ENCODE results near the gene NTHL1.
A peak's percentile ranks its signal among the peaks of the same experiment; 100 is the strongest.

Gene NTHL1

GRCh38 chr16:2047330-2048115, at the start of gene NTHL1, which contains the start of gene TSC2:
TSS of gene NTHL1 (minus strand) at chr16:2047834. CDS start at chr16:2047823, 11 bp downstream.
TSS of gene TSC2 (plus strand) at chr16:2047985. CDS start at chr16:2048616, 631 bp downstream.
- DNase-seq (ENCODE audit: low read depth): peak; percentile 81
- H3K4me3 ChIP-seq (ENCODE audit: low read length): peak within 1 kb of the TSS; percentile 80
- peak; percentile 38 for TF ChIP-seq CTCF (conservative IDR thresholded peaks at IDR 0.05; ENCODE audit: low read depth, low read length)

- no peak overlapping the region for H3K4me3 ChIP-seq (ENCODE audit: low read length)
- no peak for TF ChIP-seq CTCF (conservative IDR thresholded peaks at IDR 0.05; ENCODE audit: low read depth, low read length)
- DNase-seq (ENCODE audit: low read depth): no peak
Measured at GRCh38 chr16:2096853-2097595, 49.4 kb upstream of the NTHL1 start.

GRCh38 chr16:2095918-2096582, 48.4 kb upstream of the NTHL1 start:
- TF ChIP-seq CTCF (conservative IDR thresholded peaks at IDR 0.05; ENCODE audit: low read depth, low read length): no peak
- H3K4me3 ChIP-seq (ENCODE audit: low read length): no peak overlapping the region
- DNase-seq (ENCODE audit: low read depth): no peak

GRCh38 chr16:2095315-2095853, 47.8 kb upstream of the NTHL1 start:
- DNase-seq (ENCODE audit: low read depth): no peak
- TF ChIP-seq CTCF (conservative IDR thresholded peaks at IDR 0.05; ENCODE audit: low read depth, low read length): no peak
- H3K4me3 ChIP-seq (ENCODE audit: low read length): no peak overlapping the region

GRCh38 chr16:2093793-2094192, 46.2 kb upstream of the NTHL1 start:
- no peak overlapping the region for H3K4me3 ChIP-seq (ENCODE audit: low read length)
- no peak for TF ChIP-seq CTCF (conservative IDR thresholded peaks at IDR 0.05; ENCODE audit: low read depth, low read length)
- DNase-seq (ENCODE audit: low read depth): no peak

GRCh38 chr16:2092866-2093265, 45.2 kb upstream of the NTHL1 start:
- H3K4me3 ChIP-seq (ENCODE audit: low read length): no peak overlapping the region
- no peak for TF ChIP-seq CTCF (conservative IDR thresholded peaks at IDR 0.05; ENCODE audit: low read depth, low read length)
- DNase-seq (ENCODE audit: low read depth): no peak
